Measurements from ENCODE around the gene TRANK1.

Gene TRANK1

DNA sequence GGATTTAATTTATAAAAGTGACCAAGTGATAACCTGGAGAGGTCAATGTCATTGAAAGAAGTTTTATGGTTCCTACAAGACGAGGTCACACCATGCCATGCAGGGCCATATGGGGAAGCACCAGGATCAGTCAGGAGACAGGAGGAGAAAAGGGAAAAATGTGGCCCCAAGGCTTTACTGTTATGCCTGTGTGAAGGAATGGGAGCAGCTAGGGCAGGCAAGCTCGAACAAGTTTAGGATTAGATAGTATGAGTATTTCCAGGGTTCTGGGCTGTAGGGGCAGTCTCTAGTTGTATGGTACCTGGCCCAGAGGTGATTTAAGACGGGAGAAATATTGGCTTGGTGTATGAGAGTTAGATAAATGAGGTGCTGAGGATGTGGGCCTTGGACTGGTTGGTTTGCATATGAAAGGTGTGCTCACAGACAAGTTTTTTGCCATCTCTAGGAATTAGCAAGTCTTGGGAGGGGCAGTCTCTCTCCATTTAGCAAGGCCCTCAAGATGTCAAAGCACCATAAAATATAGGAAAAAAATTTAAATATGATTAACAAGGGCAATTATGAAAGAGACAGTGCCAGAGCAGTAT, 144.2 kb downstream of the TRANK1 start:
- H3K27me3 ChIP-seq (ENCODE audit: insufficient read depth, poor library complexity, severe bottlenecking) = no peaks in the 10 kb centered on the region
- TF ChIP-seq, protein P1, sequence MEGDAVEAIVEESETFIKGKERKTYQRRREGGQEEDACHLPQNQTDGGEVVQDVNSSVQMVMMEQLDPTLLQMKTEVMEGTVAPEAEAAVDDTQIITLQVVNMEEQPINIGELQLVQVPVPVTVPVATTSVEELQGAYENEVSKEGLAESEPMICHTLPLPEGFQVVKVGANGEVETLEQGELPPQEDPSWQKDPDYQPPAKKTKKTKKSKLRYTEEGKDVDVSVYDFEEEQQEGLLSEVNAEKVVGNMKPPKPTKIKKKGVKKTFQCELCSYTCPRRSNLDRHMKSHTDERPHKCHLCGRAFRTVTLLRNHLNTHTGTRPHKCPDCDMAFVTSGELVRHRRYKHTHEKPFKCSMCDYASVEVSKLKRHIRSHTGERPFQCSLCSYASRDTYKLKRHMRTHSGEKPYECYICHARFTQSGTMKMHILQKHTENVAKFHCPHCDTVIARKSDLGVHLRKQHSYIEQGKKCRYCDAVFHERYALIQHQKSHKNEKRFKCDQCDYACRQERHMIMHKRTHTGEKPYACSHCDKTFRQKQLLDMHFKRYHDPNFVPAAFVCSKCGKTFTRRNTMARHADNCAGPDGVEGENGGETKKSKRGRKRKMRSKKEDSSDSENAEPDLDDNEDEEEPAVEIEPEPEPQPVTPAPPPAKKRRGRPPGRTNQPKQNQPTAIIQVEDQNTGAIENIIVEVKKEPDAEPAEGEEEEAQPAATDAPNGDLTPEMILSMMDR (IDR thresholded peaks at IDR 0.05; ENCODE audit: insufficient read depth, low read length) = no peak
- TF ChIP-seq, protein P2, sequence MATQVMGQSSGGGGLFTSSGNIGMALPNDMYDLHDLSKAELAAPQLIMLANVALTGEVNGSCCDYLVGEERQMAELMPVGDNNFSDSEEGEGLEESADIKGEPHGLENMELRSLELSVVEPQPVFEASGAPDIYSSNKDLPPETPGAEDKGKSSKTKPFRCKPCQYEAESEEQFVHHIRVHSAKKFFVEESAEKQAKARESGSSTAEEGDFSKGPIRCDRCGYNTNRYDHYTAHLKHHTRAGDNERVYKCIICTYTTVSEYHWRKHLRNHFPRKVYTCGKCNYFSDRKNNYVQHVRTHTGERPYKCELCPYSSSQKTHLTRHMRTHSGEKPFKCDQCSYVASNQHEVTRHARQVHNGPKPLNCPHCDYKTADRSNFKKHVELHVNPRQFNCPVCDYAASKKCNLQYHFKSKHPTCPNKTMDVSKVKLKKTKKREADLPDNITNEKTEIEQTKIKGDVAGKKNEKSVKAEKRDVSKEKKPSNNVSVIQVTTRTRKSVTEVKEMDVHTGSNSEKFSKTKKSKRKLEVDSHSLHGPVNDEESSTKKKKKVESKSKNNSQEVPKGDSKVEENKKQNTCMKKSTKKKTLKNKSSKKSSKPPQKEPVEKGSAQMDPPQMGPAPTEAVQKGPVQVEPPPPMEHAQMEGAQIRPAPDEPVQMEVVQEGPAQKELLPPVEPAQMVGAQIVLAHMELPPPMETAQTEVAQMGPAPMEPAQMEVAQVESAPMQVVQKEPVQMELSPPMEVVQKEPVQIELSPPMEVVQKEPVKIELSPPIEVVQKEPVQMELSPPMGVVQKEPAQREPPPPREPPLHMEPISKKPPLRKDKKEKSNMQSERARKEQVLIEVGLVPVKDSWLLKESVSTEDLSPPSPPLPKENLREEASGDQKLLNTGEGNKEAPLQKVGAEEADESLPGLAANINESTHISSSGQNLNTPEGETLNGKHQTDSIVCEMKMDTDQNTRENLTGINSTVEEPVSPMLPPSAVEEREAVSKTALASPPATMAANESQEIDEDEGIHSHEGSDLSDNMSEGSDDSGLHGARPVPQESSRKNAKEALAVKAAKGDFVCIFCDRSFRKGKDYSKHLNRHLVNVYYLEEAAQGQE (IDR thresholded peaks at IDR 0.05; ENCODE audit: insufficient replicate concordance, low read depth) = no peak
- no peak for TF ChIP-seq GABPA (IDR thresholded peaks at IDR 0.05; ENCODE audit: low read depth)
- TF ChIP-seq SPI1 (IDR thresholded peaks at IDR 0.05; ENCODE audit: borderline replicate concordance, low read depth) = no peak
- no peak for TF ChIP-seq POLR2AphosphoS5 (IDR thresholded peaks at IDR 0.05; ENCODE audit: low read depth)
- no peak overlapping the region for H3K4me3 ChIP-seq (replicated peaks; ENCODE audit: insufficient read depth, low read length)
- DNase-seq (ENCODE audit: low read depth in 1 of 2, low spot score in 1 of 2) = no peak
- H3K27ac ChIP-seq (replicated peaks) = no peak overlapping the region

- TF ChIP-seq, protein P1 (IDR thresholded peaks at IDR 0.05; ENCODE audit: insufficient read depth, low read length) = no peak
- TF ChIP-seq POLR2AphosphoS5 (IDR thresholded peaks at IDR 0.05; ENCODE audit: low read depth) (no peak), SPI1 (IDR thresholded peaks at IDR 0.05; ENCODE audit: borderline replicate concordance, low read depth) (no peak), GABPA (IDR thresholded peaks at IDR 0.05; ENCODE audit: low read depth) (no peak)
- TF ChIP-seq, protein P2 (IDR thresholded peaks at IDR 0.05; ENCODE audit: insufficient replicate concordance, low read depth) = no peak
- no peak for DNase-seq (ENCODE audit: low read depth in 1 of 2, low spot score in 1 of 2)
- Histone ChIP-seq H3K27me3 (ENCODE audit: insufficient read depth, poor library complexity, severe bottlenecking) (no peaks in the 10 kb centered on the region), H3K4me3 (replicated peaks; ENCODE audit: insufficient read depth, low read length) (no peak overlapping the region), H3K27ac (replicated peaks) (no peak overlapping the region)
These were observed 148.0 kb downstream of the TRANK1 start for GRCh38 chr3:36796881-36797280.

GRCh38 chr3:36796161-36796560, 148.7 kb downstream of the TRANK1 start:
- DNase-seq (ENCODE audit: low read depth in 1 of 2, low spot score in 1 of 2) = no peak
- TF ChIP-seq SPI1 (IDR thresholded peaks at IDR 0.05; ENCODE audit: borderline replicate concordance, low read depth) (no peak), POLR2AphosphoS5 (IDR thresholded peaks at IDR 0.05; ENCODE audit: low read depth) (no peak), GABPA (IDR thresholded peaks at IDR 0.05; ENCODE audit: low read depth) (no peak)
- TF ChIP-seq, protein P1 (IDR thresholded peaks at IDR 0.05; ENCODE audit: insufficient read depth, low read length) = no peak
- TF ChIP-seq, protein P2 (IDR thresholded peaks at IDR 0.05; ENCODE audit: insufficient replicate concordance, low read depth) = no peak
- Histone ChIP-seq H3K27me3 (ENCODE audit: insufficient read depth, poor library complexity, severe bottlenecking) (no peaks in the 10 kb centered on the region), H3K27ac (replicated peaks) (no peak overlapping the region), H3K4me3 (replicated peaks; ENCODE audit: insufficient read depth, low read length) (no peak overlapping the region)
